GM12878 (cell line): Measurements from ENCODE around the gene CYBC1. TPM values are rescaled to one million over a fixed set of nuclear protein-coding genes. Genes with fewer than 3 reads are reported as not detected.

Experiments used
- CBFB ChIP-seq: IDR thresholded peaks from 2 replicates; pipeline ENCODE4 v1.6.1; 2016; ENCODE audit warnings: antibody characterized with exemption, low read depth
- POLR2AphosphoS5 ChIP-seq: IDR thresholded peaks from 2 replicates; pipeline ENCODE4 v1.6.1; 2011; ENCODE audit warnings: mild to moderate bottlenecking, low read length, inconsistent platforms
- polyA plus RNA-seq, 11 experiments: library from polyadenylated mRNA; depleted of rRNA in 4 of 11; unstranded in 6 of 11; stranded (reverse) in 5 of 11; fragments of >200 nt; fragmentation: Nextera tagmentation in 4 of 11; fragmentation: Illumina TruSeq in 1 of 11; extraction: Ambion mirVana in 4 of 11; extraction: Trizol in 1 of 11; gene quantifications; 1 replicate in 1 of 11; 2 replicates in 10 of 11; pipeline versions ENCODE4 v1.2.1 to v1.2.3, GENCODE V29; 2011 to 2016; ENCODE audit warnings: inconsistent platforms in 2 of 11, missing spikeins in 2 of 11, low read depth in 1 of 11
- total RNA-seq, 4 experiments: library from RNA; depleted of rRNA in 3 of 4; stranded (reverse); fragments of >200 nt in 3 of 4; fragmentation: Illumina TruSeq in 1 of 4; extraction: Trizol in 1 of 4; gene quantifications; 2 replicates each; pipeline versions ENCODE4 v1.2.1 to v1.2.3, GENCODE V29; 2013 to 2021
- TF ChIP-seq, protein P1 (sequence below): fragments of 150-350 bp; IDR thresholded peaks from 2 replicates; pipeline ENCODE4 v1.6.1; 2016; ENCODE audit warnings: low read depth, low read length
- TF ChIP-seq, protein P2 (sequence below): fragments of 450-650 bp; IDR thresholded peaks from 2 replicates; pipeline ENCODE4 v1.6.1; 2017; ENCODE audit warnings: mild to moderate bottlenecking, moderate library complexity
- TF ChIP-seq, protein P3 (sequence below): IDR thresholded peaks from 2 replicates; pipeline ENCODE4 v1.6.1; 2012; ENCODE audit warnings: improper control_type of control experiment, low read depth, low read length; ENCODE audit not compliant: insufficient replicate concordance
- TF ChIP-seq, protein P4 (sequence below): fragments of 450-650 bp; IDR thresholded peaks from 2 replicates; pipeline ENCODE4 v1.6.1; 2016; ENCODE audit warnings: mild to moderate bottlenecking

The CYBC1 gene
- total and polyA plus RNA-seq, 10 of the 15 experiments (the other 5 are each of a cell fraction or from before 2014, with no cell fraction given) = 4.2 to 162 (median 133) TPM

DNA sequence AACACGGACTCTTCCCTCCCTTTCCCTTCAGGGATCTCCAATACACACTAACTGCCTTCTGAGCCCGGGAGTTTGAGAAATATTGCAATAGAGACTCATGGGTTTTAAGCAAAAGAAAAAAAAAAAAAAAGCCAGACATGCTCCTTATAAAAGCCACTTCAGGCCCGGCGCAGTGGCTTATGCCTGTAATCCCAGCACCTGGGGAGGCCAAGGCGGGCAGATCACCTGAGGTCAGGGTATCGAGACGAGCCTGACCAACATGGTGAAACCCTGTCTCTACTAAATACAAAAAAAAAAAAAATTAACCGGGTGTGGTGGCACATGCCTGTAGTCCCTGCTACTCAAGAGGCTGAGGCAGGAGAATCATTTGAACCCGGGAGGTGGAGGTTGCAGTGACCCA is 34.8 kb downstream of the CYBC1 start (continued):
- TF ChIP-seq, protein P1, sequence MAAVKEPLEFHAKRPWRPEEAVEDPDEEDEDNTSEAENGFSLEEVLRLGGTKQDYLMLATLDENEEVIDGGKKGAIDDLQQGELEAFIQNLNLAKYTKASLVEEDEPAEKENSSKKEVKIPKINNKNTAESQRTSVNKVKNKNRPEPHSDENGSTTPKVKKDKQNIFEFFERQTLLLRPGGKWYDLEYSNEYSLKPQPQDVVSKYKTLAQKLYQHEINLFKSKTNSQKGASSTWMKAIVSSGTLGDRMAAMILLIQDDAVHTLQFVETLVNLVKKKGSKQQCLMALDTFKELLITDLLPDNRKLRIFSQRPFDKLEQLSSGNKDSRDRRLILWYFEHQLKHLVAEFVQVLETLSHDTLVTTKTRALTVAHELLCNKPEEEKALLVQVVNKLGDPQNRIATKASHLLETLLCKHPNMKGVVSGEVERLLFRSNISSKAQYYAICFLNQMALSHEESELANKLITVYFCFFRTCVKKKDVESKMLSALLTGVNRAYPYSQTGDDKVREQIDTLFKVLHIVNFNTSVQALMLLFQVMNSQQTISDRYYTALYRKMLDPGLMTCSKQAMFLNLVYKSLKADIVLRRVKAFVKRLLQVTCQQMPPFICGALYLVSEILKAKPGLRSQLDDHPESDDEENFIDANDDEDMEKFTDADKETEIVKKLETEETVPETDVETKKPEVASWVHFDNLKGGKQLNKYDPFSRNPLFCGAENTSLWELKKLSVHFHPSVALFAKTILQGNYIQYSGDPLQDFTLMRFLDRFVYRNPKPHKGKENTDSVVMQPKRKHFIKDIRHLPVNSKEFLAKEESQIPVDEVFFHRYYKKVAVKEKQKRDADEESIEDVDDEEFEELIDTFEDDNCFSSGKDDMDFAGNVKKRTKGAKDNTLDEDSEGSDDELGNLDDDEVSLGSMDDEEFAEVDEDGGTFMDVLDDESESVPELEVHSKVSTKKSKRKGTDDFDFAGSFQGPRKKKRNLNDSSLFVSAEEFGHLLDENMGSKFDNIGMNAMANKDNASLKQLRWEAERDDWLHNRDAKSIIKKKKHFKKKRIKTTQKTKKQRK = no peak
- TF ChIP-seq POLR2AphosphoS5 = no peak
- TF ChIP-seq, protein P2, sequence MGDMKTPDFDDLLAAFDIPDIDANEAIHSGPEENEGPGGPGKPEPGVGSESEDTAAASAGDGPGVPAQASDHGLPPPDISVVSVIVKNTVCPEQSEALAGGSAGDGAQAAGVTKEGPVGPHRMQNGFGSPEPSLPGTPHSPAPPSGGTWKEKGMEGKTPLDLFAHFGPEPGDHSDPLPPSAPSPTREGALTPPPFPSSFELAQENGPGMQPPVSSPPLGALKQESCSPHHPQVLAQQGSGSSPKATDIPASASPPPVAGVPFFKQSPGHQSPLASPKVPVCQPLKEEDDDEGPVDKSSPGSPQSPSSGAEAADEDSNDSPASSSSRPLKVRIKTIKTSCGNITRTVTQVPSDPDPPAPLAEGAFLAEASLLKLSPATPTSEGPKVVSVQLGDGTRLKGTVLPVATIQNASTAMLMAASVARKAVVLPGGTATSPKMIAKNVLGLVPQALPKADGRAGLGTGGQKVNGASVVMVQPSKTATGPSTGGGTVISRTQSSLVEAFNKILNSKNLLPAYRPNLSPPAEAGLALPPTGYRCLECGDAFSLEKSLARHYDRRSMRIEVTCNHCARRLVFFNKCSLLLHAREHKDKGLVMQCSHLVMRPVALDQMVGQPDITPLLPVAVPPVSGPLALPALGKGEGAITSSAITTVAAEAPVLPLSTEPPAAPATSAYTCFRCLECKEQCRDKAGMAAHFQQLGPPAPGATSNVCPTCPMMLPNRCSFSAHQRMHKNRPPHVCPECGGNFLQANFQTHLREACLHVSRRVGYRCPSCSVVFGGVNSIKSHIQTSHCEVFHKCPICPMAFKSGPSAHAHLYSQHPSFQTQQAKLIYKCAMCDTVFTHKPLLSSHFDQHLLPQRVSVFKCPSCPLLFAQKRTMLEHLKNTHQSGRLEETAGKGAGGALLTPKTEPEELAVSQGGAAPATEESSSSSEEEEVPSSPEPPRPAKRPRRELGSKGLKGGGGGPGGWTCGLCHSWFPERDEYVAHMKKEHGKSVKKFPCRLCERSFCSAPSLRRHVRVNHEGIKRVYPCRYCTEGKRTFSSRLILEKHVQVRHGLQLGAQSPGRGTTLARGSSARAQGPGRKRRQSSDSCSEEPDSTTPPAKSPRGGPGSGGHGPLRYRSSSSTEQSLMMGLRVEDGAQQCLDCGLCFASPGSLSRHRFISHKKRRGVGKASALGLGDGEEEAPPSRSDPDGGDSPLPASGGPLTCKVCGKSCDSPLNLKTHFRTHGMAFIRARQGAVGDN = no peak
- TF ChIP-seq, protein P3, sequence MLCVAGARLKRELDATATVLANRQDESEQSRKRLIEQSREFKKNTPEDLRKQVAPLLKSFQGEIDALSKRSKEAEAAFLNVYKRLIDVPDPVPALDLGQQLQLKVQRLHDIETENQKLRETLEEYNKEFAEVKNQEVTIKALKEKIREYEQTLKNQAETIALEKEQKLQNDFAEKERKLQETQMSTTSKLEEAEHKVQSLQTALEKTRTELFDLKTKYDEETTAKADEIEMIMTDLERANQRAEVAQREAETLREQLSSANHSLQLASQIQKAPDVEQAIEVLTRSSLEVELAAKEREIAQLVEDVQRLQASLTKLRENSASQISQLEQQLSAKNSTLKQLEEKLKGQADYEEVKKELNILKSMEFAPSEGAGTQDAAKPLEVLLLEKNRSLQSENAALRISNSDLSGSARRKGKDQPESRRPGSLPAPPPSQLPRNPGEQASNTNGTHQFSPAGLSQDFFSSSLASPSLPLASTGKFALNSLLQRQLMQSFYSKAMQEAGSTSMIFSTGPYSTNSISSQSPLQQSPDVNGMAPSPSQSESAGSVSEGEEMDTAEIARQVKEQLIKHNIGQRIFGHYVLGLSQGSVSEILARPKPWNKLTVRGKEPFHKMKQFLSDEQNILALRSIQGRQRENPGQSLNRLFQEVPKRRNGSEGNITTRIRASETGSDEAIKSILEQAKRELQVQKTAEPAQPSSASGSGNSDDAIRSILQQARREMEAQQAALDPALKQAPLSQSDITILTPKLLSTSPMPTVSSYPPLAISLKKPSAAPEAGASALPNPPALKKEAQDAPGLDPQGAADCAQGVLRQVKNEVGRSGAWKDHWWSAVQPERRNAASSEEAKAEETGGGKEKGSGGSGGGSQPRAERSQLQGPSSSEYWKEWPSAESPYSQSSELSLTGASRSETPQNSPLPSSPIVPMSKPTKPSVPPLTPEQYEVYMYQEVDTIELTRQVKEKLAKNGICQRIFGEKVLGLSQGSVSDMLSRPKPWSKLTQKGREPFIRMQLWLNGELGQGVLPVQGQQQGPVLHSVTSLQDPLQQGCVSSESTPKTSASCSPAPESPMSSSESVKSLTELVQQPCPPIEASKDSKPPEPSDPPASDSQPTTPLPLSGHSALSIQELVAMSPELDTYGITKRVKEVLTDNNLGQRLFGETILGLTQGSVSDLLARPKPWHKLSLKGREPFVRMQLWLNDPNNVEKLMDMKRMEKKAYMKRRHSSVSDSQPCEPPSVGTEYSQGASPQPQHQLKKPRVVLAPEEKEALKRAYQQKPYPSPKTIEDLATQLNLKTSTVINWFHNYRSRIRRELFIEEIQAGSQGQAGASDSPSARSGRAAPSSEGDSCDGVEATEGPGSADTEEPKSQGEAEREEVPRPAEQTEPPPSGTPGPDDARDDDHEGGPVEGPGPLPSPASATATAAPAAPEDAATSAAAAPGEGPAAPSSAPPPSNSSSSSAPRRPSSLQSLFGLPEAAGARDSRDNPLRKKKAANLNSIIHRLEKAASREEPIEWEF = no peak
- TF ChIP-seq, protein P4, sequence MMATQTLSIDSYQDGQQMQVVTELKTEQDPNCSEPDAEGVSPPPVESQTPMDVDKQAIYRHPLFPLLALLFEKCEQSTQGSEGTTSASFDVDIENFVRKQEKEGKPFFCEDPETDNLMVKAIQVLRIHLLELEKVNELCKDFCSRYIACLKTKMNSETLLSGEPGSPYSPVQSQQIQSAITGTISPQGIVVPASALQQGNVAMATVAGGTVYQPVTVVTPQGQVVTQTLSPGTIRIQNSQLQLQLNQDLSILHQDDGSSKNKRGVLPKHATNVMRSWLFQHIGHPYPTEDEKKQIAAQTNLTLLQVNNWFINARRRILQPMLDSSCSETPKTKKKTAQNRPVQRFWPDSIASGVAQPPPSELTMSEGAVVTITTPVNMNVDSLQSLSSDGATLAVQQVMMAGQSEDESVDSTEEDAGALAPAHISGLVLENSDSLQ = no peak
- TF ChIP-seq CBFB = no peak
